NCI-H748 (cell line): ENCODE results near the gene NPAS3.

Experiments
- DNase-seq: peaks from one replicate; lab custom pipeline; 2025; ENCODE audit not compliant: unreplicated experiment; lab: John Stamatoyannopoulos, UW

Gene NPAS3

DNA sequence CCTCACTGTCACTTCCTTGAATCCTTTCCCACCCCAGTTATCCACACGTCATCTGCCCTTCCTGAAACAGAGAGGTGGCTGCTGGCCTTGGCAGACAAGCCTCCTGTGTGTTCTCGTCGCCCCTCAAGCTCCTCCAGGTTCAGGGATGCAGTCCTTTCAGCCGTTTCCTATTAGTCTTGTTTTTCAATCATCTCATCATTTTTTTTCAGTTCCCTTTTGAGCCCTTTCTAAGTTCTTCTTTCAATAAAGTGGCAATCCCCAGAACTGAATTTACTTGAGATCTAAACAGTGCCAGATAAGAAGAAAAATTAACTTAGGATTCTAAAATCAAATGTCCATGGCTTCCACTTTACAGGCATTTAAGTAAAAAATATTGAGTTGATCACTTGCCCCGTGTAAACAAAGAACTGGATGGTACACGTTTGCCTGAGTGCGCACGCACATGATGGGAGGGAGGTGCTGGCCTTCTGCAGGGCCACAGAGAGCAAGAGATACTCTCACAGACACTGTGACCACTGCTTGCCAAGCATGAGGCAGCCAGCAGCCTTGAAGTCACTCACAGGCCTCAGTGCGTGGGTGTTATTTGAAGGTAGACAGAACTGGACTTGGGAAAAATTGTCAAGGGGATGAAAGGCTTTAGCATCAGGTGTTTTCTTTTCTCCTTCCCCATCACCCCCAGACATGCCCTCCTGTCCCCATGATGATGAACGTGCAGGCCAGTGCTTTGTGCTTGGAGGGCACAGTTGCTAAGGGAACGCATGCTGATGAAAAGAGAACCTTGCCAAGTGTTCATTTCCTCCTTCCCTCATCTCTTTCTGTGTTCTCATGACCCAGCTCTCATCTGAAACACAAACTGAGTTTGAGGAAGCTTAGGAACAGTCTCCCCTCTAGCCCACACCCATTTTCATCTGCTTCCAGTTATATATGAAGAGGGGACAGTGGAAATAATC lies 603.9 kb downstream of the NPAS3 start:
- peak; percentile 35 for DNase-seq

DNA sequence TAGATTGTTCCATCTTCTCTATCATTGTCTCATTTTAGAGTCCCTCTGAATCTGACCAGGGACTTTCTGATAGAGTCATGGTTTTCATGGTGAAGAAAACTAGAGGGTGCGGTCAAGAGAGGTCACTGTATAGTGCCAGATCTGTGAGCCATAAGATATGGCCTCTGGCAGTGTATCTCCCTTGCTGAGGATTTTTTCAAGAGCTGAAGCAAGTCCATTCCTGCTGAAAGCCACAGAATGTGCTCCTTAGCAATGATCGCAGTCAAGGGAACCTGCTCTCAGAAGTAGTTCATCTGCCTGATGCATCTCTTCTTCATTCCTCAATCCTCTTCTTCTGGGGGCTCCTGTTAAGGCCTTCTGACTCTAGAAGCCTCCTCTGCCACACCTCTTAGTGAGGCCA lies 607.0 kb downstream of the NPAS3 start:
- DNase-seq: no peak

DNA sequence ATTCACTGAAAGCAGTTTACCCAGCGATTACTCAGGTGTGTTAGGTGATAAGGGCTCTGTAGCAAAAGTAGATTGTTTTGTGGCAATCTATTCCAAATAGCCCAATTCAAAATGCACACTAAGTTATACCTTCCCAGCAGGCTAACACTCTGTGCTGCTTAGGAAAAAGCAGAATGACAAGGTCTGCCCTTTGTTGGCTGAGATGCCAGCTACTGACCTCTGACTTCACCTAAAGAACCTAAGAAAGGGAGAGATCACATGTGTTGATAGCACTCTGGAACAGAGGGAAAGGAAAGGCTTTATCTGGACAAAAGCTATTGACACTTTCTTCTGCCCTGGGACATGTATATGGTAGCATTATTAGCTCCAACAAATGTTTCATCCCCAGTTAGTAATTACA lies 609.9 kb downstream of the NPAS3 start:
- DNase-seq: no peak

DNA sequence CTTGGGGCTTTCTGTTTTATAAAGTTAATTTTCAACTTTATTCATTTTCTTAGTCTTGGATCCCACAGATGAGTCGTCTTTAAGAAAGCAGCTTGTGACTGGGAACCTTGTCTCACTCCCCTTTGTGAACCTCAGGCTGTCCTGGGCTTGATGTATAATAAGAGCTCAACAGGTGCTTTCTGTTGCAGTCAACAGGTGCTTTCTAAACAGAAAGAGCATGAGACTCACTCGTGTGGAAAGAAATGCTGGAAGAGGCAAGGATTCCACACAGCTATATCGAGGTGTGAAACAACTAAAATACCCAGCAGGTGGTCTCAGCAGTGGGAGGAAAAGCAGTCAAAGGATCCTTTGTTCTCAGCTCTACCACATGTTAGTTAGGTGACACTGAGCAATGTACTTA lies 613.3 kb downstream of the NPAS3 start:
- peak; percentile 6 for DNase-seq

DNA sequence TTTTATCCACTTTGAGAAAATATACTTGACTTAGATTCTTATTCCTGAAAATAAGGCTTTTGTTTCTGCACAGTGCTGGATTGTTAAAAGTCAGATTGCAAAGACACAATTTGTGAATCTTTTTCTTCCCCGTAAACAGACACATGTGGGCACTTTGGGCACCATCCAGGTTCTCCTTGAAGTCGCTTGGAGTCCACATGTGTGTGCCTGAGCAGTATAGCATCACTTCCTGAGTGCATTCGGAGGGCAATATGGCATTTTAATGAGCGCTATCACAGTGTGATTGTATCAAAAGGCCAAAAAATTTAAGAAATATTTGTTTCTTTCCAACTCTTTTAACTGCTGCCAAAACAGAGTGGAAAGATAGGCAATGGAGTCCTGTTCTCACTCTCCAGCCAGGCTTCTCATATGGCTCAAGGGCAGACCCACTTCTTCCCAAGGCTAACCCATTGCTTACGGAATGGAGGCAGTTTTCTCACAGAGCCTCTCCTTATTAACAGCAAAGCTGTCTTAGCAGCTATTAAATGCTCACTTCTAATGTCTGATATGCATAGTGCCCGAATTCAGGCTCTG lies 615.1 kb downstream of the NPAS3 start:
- no peak for DNase-seq

DNA sequence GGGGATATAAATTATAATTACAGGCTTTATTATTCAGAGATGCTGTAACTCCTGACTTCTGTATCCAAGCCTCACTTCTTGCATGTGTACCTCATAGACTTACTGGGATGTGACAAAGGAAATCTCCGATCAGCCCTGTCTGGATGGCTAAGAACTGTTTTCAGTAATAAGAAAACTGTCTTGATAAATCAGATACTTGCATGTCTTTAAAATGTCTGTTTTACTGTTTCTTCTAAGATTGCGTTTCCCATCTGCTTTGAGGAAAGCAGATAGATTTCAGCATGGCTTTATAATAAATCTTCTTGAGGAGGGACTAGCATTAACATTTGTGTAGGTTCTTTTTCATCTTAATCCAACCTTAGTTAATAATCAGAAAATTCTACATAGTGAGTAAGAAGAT lies 616.3 kb downstream of the NPAS3 start:
- DNase-seq: no peak

DNA sequence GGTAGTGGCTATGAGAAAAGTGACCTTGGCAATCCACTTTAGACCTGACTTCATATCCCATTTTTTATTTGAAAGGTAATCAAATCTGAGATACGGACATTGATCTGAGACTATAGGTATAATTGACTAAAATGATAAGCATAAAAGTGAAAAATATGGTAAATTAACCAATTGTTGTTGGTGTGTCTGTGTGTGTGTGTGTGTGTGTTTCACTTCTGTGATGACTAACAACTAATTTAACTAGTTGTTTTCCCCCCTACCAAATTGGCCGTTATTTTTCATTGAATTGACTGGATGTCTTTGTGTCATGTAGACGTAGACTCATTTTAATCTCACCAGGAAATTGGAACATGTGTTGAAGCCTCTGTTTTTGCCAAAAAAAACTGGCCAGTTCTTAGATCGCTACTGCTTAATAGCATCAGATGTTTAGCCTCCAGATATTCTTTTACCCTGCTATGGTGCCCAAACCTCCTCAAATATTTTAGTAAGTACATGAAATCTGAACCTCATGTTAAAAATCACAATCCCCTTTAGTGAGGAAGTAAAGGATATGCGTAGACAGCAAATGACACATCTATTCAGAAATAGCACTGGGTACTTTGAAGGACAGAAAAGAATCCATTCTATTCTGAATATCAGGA lies 617.2 kb downstream of the NPAS3 start:
- DNase-seq: no peak

DNA sequence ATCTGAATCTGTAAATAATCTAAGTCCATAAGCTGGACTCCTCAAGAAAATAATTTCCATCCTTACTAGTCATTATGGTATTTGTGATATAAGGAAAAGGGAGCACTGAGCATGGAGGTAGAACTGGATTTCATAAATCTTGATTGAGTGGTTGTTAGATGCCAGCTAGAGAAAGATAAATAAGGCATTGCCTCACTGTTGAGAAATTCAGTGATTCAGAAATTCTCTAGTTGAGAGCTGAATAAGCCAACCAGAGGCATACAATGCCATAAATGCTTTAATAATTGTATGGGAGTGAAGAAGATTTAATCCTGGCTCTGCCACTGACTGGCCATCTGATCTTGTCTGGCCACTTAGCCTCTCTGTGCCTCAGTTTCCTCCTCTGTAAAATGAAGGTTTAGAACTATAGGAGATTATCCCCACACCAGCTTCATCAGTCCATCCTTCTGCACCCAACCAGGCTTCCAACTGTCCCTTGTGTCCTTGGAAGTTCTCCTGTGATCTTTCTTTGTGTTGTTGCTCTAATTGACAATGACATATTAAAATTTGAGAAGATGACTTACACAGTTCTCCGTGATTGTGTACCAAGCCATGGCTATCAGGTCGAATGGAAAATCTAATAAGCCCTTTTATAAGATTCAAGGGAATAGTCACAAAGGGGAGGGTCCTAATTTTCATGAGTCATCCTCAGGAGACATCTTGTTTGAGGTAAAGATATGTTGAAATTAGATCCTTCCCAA lies 617.9 kb downstream of the NPAS3 start:
- DNase-seq: no peak

DNA sequence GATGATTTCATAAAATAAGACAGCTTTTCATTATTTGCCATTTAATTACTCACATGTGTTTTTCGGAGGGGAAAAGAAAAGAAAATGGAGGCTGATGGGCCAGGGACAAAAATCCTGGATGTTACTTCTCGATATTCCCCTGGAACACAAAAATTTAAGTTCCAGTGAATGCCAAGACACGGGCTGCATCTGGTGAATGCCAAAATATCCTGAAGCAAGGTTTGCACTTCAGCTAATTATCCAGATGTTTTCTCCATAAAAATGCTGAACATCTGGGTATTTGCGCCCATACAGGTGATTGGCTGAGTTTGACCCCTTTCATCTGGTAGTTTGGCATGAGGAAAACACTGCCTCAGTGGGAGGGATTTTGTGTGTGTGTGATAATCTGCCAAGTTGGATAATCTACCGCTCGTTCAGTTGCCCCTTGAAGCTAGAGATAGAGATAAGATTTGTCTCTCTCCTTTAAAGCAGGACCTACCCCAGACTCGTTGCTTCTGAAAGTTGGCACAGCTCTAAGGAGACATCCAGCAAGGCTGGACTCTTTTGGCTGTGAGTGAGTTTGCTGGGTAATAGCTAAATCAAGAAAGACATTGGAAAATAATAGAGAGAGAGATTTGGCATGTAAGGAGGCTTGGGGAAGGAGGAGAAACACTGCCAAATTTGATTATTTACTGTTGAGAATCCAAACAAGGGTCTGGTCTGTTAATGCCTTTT lies 622.2 kb downstream of the NPAS3 start:
- no peak for DNase-seq

DNA sequence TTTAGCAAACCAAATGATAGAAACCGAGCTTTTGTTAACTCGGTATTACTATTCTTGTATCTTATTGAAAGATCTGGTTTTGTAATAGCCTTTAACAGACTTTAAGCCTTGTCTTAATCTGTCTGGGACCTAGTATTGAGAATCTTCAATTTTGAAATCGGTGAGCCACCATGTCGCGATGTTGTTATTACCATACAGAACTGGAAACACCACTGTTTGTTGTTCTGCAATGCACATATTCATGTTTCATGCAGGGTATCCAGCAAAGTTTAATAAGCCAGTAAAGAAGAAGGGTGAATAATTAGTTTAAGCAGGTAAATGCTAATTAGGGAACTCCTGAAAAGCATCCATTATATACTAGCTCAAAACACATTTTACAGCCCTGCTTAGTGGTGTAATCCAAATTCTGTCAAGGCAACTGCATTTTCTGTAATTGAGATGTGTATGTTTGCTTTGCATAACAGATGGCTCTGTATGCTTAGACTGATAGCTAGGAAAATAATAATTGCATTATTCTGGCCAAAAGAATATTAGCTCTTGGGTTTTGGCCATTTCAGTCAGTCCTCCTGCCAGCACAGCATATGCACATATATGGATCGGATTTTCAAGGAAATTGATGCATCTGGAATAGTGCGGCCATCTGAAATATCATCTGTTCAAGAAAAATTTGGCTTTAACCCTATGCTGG lies 623.0 kb downstream of the NPAS3 start:
- peak; percentile 36 for DNase-seq

DNA sequence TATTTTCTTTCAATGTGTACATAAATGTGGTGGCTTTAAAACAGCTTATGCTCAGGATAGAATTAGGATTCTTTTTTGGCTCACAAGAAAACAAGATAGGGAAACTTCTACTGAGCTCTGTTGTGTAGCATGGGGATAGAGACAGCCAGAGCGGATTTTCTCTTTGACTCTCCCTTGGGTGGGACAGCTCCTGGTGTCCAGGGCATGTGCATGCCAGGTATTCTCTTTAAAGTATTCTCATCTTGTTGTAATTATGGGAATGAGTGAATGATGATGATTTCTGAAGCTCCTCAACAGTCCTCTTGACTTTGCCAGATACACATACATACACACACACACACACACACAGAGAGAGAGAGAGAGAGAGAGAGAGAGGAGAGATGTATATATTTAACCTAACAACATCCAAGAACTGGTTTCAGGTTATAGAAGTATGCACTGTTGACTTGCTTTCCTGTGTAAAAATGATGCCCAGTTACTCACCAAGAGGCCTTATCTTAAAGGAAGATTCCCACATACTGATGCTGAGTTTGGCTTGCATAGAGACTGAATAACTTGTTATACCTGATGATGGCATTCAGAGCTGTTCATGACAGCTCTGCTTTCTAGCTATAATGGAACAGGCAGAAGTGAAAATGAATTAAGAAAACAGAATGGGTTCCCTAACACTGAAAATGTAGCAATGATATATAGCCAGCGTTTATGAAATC lies 624.7 kb downstream of the NPAS3 start:
- no peak for DNase-seq

DNA sequence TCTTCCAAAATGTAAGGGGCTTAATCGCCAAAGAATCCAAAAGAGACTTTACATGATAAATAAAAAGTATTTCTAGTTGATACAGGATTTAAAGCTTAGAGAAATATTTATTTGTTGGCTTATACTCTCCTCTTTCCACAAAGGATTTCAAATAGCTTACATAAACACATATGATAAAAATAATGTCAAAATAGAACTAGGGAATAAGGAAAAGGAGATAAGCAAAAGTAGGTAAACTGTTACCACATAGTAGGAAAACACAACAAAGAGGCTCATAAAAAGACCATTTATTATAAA lies 625.2 kb downstream of the NPAS3 start:
- DNase-seq: no peak

DNA sequence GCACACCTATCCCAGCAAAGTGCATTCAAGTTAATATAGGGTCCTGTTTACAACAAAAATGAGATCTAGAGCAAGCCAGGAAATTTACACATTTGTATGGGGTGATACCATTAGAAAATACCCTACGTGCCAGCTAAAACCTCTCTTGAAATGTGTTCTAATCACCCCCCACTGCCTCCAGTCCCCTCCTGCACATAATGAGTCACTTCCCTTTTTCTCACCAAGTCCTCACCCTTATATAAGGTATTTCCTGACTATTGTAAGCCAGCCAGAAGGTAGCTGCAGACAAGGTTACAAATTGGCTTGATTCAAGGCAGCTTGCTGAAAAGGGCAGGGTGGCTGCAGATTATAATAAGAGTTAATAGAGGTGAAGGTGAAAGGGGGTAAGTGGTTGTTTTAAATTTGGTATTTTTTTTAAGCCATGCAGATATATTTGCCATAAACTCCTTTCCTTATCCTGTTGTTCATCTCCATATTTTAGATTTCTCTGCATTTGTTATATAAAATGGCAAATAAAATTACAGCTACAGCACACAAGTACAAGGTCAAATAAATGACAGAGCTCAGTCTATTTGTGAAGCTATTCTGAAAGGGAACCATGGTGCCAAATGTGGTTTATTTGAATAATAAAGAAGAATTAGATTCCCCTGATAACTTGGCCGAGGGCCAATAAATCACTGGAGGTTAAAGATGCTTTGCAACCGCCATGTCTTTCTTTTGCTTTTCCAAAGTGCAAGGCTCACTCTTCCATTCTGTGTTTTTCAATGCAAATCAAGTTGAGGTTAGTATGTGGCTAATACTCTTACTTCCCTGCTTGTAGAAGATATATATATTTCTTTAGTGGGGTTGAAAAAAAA lies 626.3 kb downstream of the NPAS3 start:
- peak; percentile 41 for DNase-seq

DNA sequence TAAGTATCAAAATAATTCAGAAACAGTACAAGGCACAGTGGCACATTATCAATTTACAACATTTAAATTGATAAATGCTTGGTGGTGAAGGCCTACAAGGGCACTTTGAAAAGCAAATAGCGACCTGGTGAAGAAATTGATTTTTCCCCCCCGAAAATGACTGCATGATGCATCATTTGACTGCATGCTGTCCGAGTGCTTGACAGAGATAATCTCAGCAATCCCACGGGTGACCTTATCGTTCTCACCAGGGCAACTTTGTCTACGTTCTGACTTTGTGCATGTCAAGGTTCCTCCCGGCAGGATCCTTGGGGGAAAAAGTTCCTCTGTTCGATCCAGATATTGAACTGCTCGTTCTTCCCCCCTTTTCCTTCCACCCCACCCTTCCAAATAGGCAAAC lies 627.4 kb downstream of the NPAS3 start:
- no peak for DNase-seq

DNA sequence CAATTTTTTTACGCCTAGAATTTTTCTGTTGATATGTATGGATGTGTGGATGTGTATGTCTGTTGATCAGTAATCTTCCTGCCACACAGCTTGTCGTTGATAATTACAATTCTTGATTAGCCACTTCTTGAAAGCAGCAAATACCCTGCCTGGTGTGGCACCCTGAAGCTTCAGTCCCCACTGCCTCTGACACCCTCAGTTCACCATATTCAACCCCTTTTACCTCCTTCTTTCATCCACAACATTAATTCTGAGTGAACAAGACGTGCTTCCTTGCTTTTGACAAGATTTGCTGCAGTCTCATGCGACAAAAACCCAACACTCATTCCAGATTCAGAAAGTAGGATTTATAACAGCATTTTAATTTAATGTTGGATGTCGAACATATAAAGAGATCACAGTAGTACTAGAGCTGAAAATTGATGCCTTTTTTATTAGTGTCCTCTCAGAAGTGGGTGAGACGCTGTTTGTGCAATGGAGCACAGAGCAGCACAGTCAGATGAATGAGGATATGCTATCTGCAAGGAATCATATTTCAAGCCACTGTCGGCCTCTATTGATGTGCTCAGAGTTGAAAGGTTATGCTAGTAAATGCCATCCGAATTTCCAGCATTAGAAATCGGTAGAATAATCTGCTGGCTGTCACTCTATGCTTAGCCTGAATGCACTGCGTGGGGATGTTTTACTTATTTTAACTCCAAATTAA lies 628.5 kb downstream of the NPAS3 start:
- peak; percentile 39 for DNase-seq

DNA sequence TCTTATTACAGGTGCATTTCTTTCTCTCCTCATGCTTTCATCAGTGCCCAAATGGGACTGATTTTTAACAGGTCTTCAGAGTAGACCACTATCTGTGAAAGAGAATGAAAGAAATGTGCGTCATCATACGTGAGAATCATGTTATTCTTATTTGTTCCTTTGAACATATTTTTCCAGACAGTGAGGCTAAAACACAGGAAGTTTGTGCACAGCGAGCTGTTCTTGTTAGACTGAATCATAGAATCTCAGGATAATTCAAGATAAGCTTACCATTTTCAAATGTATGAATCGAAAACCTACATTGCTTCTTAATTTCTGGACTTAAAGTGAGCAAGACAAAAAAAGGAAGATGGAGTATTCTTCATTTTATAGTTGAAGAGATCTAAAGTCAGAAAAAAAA lies 629.1 kb downstream of the NPAS3 start:
- DNase-seq: no peak

DNA sequence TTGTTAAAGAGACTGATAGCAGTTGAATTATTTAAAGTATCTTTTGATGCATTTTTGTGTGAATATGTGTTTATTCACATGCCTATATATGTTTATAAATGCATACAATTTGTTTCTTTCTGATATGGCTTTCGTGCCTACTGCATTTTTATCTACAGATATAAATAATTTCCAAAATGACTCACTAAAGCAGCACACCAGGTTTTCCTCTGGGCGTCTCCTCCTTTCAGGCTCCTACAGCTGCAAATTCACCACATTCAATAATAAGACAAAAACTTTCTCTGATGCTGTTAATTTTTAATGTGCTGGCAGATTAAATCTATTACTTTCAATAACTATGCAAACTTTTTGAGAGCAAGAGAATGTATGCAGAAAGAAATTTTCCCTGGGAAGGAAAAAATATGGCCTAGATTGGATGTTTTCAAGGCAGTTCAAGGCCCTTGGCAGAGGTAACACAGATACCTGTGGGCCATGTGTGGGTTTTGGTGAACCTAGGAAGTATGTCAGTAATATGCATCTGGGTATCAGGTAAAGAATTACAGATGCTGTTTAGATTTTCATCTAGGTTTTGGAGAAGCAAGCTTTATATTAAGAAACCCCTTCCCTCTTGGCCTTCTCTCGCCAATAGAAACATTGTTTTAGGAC lies 630.4 kb downstream of the NPAS3 start:
- no peak for DNase-seq
